Sciatic nerve (tissue), 2 donors: ENCODE data around the gene ANGPTL1. TPM values are rescaled to one million over a fixed set of nuclear protein-coding genes. Genes with fewer than 3 reads are reported as not detected.
"Not testable (repeated sequence)": the region's sequence is repeated elsewhere in the genome, so short reads cannot be mapped to it uniquely, and the experiment has no call there.

Experiments
- ATAC-seq: fragments of 200-7000 bp; cut with Tn5 transposase; one replicate; pipeline ENCODE4 v1.9.1; 2020; ENCODE audit warnings: mild to moderate bottlenecking, moderate library complexity
- DNase-seq: peaks from one replicate; pipeline ENCODE4 v3.0.0-alpha.2; 2020; ENCODE audit warnings: low spot score
- intact Hi-C: fragments of 100-400 bp; cut with DNase I; formaldehyde crosslinking; loops from one replicate; pipeline ENCODE4 v1.14.2; 2022
- total RNA-seq: library from RNA; stranded (reverse); fragmentation: NEBNext Ultra II Directional; extraction: Animal tissue kit (Norgen Biotek cat#: 25700); gene quantifications from one replicate; pipeline ENCODE4 v1.2.1, GENCODE V29; 2021
- donor health status: DM: no; HTN: no; CAD: no.
- donor health status: DM: no; HTN: no; CAD: no.

ANGPTL1 gene
- total RNA-seq, 1 donor from 2014 or later: 4.1 TPM

DNA sequence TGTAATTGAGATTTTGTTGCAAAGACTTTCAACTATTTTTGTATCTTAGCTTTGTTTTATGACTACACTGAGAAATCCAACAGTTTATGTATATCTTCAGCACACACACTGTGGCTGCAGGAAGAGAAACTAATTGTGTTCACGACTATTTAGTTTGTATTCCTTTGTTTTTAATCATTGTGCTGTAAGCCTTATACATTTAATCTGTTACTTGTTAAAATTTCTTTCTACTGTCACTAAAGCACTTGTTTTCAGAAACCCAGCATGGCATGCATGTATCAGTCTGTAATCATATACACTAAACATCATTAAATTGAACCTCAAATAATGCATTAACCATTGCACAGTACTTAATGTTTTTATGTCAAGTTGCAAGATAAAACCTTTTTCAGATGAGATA, 656 bp downstream of the ANGPTL1 start:
- ATAC-seq (no peak), DNase-seq (no peak)
- intact Hi-C loops: no loop called here

DNA sequence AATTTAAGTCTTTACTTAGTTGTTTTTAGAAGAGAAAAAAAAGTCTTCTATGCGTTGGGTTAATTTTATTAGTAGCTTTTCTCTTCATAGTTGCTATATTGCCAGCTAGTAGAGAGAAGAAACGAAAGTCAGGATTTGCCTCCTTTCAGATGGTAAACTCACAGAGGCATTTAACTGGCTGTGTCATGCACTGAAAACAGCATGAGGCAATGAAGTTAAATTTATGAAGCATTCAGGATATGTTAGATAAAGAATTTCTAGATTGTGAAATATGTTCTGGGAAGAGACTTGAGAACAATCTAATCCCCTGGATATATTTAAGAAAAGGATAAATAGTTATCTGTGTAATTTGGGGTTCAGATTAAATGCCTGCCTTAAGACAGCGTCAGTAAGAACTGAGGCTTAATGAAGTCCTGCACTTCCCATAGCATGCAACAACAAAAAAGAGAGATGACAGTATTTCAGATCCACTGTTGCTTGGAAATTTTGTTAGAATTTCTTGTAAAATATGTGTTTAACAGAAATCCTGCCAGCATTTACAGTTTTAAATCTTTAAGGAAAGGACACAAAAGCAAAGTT, 1.7 kb downstream of the ANGPTL1 start:
- intact Hi-C loops: no loop called here
- ATAC-seq (peak; percentile 47), DNase-seq (no peak)

DNA sequence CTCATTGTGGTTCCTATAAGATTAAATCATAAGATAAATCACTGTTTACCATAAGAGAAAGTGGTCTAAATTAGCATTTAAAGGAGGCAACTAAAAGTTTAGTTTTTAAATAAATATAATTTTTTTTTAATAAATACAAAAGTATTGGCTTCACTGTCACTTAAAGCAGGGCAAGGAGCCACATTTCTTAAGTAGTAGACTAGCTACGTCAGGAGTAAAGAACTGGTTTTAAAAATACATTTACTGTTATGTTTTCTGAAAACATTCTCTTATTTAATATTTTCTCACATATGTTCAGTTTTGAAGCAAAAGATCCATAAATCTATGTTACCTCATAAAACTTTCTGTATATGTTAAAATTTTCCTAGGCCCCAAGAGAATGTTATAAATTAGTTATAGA, 2.2 kb downstream of the ANGPTL1 start:
- intact Hi-C loops: no loop called here
- ATAC-seq: no peak
- no peak for DNase-seq

DNA sequence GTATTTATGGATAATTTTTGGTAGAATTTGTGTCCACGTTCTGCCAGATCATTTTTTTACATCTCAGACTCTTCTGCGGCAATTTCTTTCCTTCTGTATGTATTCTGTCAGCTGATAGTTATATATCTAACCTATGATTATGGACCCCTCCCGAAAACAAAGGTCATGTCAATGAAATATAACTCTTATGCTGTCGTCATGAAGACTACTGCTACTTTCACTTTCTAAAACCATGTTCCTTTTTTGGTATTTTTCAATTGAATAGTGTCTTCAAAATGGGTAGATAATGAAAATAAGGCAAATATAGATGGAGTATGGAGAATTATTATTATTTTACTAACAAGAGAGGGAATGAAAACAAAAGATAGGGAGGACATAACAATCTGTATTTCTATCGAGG, 3.2 kb downstream of the ANGPTL1 start:
- ATAC-seq: peak; percentile 61
- intact Hi-C loops: no loop called here
- DNase-seq: no peak

DNA sequence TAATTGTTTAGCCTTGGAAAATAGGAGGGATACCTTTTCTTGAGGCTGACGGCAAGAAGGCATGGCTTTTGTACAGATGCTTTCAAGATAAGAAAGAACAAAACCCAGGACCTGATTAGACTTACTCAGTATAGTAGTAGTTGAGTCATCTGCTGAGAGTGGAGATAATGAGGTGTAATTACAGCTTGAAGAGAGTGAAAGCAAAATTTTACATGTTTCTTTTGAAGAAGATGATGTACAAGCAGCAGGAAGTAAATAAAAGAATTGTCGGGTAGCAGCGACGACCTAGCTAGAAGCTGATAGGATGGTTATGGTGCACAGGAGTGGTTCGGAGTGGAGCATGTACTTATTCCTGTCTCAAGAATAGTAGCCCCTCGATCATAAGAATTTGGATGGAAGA, 6.6 kb downstream of the ANGPTL1 start:
- intact Hi-C loops: no loop called here
- ATAC-seq: no peak
- DNase-seq: no peak

DNA sequence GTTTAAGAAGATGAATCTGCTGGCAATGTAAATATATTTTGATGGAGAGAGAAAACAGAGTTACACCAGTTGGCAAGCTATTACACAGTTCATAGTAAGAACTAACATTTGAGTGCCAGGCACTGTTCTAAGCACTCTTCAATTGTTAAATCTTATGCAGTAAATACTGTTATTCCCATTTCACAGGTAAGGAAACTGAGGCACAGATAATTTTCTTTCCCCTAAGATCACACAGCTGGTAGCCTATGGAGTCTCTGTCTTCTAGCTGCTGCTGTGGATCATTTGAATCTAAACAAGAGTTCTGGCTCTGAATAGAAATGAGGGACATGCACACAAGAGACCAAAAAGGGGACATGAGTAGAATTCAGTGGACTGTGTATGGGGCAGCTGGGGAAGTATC, 8.0 kb downstream of the ANGPTL1 start:
- ATAC-seq: no peak
- no peak for DNase-seq
- intact Hi-C loops: no loop called here

DNA sequence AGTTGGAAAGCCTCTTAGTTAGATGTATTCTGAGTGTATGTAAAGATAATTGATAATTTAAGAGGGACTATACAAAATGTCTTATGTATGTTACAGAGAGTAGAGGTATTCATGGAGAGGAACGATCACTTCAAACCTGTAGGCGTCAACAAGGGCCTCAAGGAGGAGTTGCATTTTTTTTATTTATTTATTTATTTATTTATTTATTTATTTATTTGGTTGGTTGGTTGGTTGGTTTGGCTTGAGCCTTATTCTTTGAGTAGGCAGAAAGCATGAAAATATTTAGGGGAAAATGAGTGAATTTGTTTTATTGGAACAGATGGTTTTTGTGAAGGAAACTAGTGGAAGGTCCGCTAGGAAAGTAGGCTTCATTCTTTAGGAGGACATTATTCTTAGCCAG, 8.5 kb downstream of the ANGPTL1 start:
- intact Hi-C loops: no loop called here
- no peak for DNase-seq
- no peak for ATAC-seq

DNA sequence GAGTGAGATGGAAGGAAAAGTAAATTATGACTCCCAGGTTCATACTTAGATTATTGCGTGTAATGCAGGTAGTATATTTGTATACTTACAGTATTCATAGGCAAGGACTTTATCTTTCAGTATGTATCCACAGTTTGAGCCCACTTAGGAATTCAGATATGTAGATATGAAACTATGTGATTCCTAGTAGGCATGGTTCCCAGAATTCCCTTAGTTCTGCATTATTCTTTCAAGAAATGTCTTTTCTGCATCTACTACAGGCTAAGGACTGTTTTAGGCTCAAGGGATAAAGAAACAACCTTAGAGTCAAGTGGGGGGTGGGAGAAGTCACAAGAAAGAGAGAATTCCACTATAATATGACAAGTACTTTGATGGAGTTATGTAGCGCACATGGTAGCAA, 13.8 kb downstream of the ANGPTL1 start:
- DNase-seq: no peak
- intact Hi-C loops: no loop called here
- no peak for ATAC-seq

DNA sequence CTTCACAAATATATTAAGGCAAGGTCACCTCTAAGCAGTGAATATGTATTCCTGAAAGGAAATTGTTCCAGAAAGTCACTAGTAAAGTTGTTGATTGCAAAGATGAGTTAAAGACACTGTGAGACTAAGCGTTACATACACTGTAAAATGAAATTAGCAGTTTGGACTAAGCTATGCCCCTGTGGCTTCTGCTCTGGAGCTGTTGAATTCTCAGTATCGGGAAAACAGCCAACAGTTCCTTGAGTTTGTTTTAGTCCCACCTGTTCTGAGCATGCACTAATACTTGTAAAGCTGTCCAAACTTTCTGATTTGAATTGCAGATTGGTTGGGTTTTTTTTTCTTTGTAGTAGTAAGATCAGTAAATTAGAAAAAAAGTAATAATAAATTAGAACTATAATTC, 21.0 kb downstream of the ANGPTL1 start:
- ATAC-seq: no peak
- intact Hi-C loops: no loop called here
- no peak for DNase-seq

DNA sequence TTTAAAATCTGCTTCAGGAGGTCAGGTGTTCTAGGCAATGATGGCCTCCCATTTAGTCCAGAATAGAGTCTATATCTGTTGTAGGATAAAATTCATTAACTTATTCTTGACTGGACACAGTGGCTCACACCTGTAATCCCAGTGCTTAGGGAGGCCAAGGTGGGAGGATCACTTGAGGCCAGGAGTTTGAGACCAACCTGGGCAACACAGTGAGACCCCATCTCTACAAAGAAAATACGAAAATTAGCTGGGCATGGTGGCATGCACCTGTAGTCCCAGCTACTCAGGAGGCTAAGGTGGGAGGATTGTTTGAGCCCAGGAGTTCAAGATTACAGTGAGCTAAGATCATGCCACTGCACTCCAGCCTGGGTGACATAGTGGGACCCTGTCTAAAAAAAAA, 23.0 kb downstream of the ANGPTL1 start:
- ATAC-seq, DNase-seq, intact Hi-C loops: not testable (repeated sequence)

DNA sequence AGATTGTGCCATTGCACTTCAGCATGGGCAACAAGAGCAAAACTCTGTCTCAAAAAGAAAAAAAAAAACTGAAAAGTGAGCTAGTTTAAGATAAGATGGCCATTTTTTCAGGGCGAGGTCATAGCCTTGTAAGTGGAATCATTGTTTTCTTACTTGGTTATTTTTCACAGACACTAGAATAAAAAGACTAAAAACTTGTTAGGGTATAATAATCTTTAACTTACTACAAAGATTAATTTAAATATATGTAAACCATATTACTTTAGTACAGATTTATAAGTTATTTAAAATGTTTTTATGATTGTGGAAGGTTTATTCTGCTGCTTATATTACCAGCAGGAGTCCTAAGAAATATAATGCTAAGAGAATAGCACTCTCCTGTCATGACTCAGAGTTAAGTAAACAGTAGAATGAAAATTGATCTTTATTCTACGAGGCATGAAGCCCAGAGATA, 23.5 kb downstream of the ANGPTL1 start:
- intact Hi-C loops: no loop called here
- ATAC-seq: no peak
- DNase-seq: no peak

DNA sequence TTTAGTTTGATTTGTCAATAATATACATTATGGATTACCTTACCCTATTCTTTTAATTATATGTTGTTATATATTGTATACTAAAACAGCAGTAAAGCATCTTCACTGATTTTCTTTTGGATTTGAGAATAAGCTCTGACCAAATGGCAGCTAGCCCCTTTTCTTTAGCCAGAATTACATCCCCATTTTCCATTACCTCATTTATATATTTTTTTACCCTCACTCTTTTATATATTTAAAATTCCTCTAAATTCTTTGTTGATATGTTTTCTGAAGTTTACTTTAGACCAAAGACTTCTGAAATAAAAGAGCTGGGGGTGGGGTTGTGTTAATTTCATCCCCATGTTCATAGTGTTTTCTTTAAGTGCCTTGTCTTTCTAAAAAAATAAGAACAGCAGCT, 24.6 kb downstream of the ANGPTL1 start:
- ATAC-seq (no peak), DNase-seq (no peak)
- intact Hi-C loops: no loop called here

DNA sequence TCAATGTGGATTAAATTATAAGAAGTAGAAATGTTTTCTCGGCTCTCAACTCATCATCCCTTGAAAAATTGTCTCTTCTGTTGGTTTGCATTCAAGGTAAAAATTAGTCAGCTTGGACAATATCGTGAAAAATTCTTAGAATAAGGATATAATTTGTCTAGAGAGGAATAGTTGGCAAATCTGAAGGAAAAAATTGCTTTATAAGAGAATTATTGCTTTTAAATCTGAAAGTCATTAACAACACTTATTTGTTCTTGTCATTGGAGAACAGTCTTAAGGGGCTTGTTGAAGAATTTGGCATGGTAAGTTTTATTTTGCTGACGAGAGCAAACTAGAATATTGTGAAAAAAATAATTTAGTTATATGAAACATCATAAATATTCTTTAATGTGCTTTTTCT, 26.4 kb downstream of the ANGPTL1 start:
- ATAC-seq: peak; percentile 59
- intact Hi-C loops: no loop called here
- no peak for DNase-seq

DNA sequence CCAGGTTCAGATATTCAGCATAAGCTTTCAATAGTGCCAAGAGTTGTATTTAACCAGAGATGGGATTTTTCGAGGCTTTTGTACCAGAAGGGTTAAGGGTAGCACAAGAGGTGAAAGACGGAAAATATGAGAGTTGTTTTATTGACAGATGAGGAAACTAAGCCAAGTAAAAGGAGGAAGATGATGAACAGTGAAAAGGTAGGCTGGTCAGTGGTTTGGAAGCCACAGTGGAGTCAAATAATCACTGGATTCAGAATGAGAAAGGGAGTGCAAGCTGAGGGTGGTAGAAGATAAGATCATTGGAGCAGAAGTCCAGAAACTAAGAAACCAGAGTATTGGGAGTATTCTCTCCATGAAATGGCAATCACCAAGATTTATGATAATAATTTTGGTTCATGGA, 45.7 kb downstream of the ANGPTL1 start:
- intact Hi-C loops: no loop called here
- DNase-seq: no peak
- no peak for ATAC-seq

DNA sequence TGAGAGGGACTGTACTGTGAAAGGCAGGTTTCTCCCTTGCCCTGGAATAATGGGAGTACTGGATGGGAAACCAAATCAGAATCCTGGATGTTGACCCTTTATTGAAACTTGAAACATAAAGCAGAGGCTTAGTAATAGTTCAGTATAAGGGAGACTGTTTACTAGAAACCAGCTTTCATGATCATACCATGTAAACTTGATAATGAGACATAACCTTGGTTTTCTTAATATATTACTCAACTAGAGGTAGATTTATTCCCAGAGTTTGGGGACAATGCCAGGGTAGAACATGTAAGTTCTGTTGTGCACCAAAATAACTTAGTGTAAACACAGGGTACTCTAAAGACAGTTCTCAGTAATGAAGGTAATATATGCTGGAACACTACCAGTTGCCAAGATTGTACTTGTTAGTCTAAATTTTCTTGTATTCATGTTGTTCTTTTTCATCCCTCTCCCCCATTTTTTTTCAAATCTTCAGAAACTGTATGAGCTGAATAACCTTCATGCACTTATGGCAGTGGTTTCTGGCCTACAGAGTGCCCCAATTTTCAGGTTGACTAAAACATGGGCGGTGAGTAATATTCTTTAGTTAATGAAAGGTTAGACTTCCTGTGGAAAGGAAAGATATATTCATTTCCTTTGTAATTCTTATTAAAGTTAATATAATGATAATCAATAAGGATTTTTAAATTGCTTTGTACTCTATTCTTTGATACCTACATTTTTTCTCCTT, 49.6 kb downstream of the ANGPTL1 start:
- DNase-seq (no peak), ATAC-seq (no peak)
- intact Hi-C loops: no loop called here

DNA sequence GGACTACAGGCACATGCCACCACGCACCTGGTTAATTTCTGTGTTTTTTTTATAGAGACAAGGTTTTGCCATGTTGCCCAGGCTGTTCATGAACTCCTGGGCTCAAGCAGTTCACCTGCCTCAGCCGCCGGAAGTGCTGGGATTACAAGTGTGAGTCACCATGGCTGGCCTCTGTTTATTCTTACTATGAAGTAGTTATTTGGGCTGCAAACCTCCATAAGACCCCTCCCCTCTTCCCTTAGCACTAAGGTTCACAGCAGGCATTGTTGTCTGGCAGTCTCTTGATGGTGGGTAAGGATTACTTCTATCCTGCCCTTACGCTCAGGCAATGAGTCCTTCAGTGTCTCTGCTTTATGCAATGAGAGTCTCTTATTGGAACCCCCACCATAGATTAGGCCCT, 51.8 kb downstream of the ANGPTL1 start:
- no peak for ATAC-seq
- no peak for DNase-seq
- intact Hi-C loops: no loop called here

DNA sequence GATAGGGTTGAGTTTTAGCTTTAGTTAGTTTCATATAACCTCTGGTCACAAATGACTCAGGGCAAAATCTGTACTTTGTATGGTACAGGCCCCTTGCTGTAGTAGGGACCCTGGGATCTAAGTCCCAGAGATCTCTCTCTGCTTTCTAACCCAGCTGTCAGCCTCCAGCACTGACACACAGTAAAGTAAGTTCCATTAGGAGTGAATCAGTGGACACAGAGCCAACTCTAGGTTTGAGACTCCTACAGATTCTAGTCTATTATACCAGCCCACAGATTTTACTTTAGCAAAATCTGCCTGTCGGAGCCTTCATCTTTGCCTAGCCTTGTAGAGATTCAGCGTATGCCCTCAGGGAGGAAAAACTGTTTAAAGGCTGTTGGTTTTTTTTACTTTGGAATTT, 52.5 kb downstream of the ANGPTL1 start:
- DNase-seq: no peak
- intact Hi-C loops: no loop called here
- no peak for ATAC-seq

DNA sequence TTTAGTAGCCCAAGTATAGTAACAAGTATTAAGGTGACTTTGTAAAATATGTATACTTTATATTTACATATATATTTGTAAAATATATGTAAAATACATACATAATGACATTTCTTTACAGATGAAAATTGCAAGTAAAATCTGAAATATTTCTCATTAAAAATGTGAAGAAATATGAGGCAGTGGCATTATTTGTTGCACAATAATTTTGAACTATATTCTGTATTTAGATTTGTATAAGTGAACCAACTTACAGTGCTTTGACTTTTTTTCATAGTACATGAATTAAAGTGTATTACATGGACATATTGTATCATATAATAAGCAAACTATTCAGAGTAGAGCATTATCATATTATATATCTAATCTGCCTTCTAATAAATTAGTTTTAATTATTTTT, 60.3 kb downstream of the ANGPTL1 start:
- intact Hi-C loops: no loop called here
- DNase-seq (no peak), ATAC-seq (no peak)

DNA sequence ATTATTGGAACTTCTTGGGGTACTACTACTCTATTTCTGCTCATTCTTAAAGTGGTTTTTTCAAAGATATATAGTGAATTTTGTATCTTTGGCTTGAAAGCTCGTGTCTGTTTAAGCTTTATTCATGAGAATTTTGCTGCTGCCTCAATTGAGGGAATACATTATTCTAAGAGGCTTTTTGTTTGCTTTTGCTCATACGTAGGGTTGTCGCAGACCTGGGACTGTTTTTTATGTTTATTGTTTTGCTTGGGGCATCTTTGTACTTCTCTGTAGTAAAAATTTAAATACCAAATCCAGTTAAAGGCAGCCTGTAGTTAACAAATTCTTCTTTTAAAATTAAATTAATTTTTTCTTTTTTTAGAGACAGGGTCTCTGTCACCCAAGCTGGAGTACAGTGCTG, 62.3 kb downstream of the ANGPTL1 start:
- intact Hi-C loops: no loop called here
- DNase-seq (no peak), ATAC-seq (no peak)

DNA sequence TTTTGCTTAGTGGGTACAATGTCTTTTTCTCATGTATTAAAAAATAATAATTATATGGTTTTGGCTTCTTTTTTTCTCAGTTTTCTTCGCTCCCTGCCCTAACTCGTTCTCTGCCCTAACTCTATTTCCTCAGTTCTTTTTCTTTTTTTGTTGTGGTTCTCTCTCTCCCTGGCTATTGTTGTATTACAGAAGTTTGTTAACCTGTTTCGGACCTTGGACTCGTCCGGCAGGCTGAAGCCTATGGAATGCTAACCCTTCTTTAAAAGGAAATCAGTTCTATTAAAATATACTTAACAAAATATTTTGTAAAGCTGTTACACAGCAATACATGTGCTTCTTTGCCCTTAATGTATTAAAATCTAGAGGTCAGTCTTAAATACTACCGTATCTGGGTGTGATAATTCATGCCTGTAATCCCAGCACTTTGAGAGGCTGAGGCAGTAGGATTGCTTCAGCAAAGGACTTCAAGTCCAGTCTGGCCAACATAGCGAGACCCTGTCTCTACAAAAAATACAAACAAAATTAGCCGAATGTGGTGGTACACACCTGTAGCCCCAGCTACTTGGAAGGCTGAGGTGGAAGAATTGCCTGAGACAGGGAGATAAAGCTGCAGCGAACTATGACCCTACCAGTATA, 64.1 kb downstream of the ANGPTL1 start:
- no peak for ATAC-seq
- intact Hi-C loops: no loop called here
- DNase-seq: no peak

DNA sequence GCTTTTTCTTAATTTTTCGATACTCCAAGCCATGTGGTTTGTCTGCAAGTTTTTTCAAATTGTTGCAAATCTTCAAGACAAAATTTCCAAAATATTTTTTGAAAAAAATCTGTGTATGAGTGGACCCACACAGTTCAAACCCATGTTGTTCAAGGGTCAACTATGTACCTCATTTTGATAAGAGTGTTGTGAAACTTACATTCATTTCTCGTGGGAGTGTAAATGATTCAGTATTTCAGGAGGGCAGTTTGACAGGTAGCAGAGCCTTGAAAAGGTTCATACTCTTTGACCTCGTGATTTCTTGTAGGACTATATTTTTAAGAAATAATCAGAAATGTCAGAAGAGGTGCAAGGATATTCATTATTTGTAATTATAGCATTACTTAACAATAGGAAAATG, 68.0 kb downstream of the ANGPTL1 start:
- ATAC-seq: no peak
- intact Hi-C loops: no loop called here
- DNase-seq: no peak
